Measurements from ENCODE around the gene OR10A4. TPM values are rescaled to one million over a fixed set of nuclear protein-coding genes. Genes with fewer than 3 reads are reported as not detected.

OR10A4 gene
- total and polyA plus RNA-seq, 10 of the 15 experiments (the other 5 are each of a cell fraction or from before 2014, with no cell fraction given) = not detected

GRCh38 chr11:6925007-6925577, 48.7 kb downstream of the OR10A4 start:
- H3K4me3 ChIP-seq = no peak overlapping the region
- FAIRE-seq = no peak

More at GRCh38 chr11:6925007-6925577, 48.7 kb downstream of the OR10A4 start:
- POLR2A ChIA-PET = no interaction called here
- Histone ChIP-seq H3K79me2 (ENCODE audit: control insufficient read depth, insufficient read depth, low read length) (no peaks in the 10 kb centered on the region), H3K9me3 (replicated peaks; ENCODE audit: control insufficient read depth, insufficient read depth, low read length) (no peaks in the 10 kb centered on the region), H3K4me1 (ENCODE audit: control insufficient read depth, insufficient read depth, low read length) (0 out of 2 replicates have a peak, but pooled peaks cover 6% of the 10 kb centered on the region), H2AFZ (ENCODE audit: control insufficient read depth, low read depth, low read length) (no peak overlapping the region), H3K9ac (ENCODE audit: control insufficient read depth, insufficient read depth, low read length) (no peak overlapping the region), H3K27ac (ENCODE audit: control insufficient read depth, insufficient read depth) (no peak overlapping the region), H3K36me3 (ENCODE audit: control insufficient read depth in 2 of 2, insufficient read depth in 2 of 2, low read length in 1 of 2) (no peaks in the 10 kb centered on the region), H3K4me2 (ENCODE audit: control insufficient read depth, insufficient read depth) (no peak overlapping the region), H4K20me1 (ENCODE audit: control insufficient read depth, insufficient read depth) (no peaks in the 10 kb centered on the region), H3K27me3 (replicated peaks in 1 of 2; ENCODE audit: control insufficient read depth in 2 of 2, insufficient read depth in 2 of 2, low read length in 1 of 2) (peaks cover 0 to 4% of the 10 kb centered on the region in 2 experiments; a peak in 2 of 4 replicates)
- in situ Hi-C loops (cut with MboI) (no loop called here), intact Hi-C loops (cut with micrococcal nuclease; ENCODE audit: unreplicated experiment) (no loop called here)
- BruUV-seq (replicated peaks) = no TSS peak
- SMC1A ChIA-PET (ENCODE audit: uncharacterized antibody, unreplicated experiment) = interaction anchor here (1.4 kb wide), 1 partner anchor 35 kb away, joined by 4 read pairs; no protein-coding TSS in a partner anchor
- no peak for ATAC-seq
- RAD21 ChIA-PET (ENCODE audit: unreplicated experiment) = no interaction called here
- no peak for DNase-seq (ENCODE audit: low read depth, low spot score)
- TF ChIP-seq HDAC2 (IDR thresholded peaks at IDR 0.05) (no peak), BHLHE40 (IDR thresholded peaks at IDR 0.05; ENCODE audit: borderline replicate concordance in 1 of 2, low read depth in 2 of 2, low read length in 1 of 2) (no peak), MXI1 (IDR thresholded peaks at IDR 0.05; ENCODE audit: low read depth, low read length) (no peak), POLR2AphosphoS5 (IDR thresholded peaks at IDR 0.05; ENCODE audit: low read length) (no peak), TCF12 (IDR thresholded peaks at IDR 0.05; ENCODE audit: low read depth, low read length) (no peak), CHD1 (IDR thresholded peaks at IDR 0.05; ENCODE audit: low read depth, low read length) (no peak), YBX1 (IDR thresholded peaks at IDR 0.05) (no peak), POLR2AphosphoS2 (IDR thresholded peaks at IDR 0.05; ENCODE audit: low read depth, low read length) (no peak), SMC3 (IDR thresholded peaks at IDR 0.05; ENCODE audit: borderline replicate concordance, low read length) (no peak), ETV6 (conservative IDR thresholded peaks at IDR 0.05 in 1 of 2, IDR thresholded peaks at IDR 0.05 in 1 of 2; ENCODE audit: borderline replicate concordance in 1 of 2, low read depth in 1 of 2) (no peak), ZNF384 (IDR thresholded peaks at IDR 0.05; ENCODE audit: borderline replicate concordance, low read depth, low read length) (no peak), ZNF24 (IDR thresholded peaks at IDR 0.05) (no peak), CHD4 (IDR thresholded peaks at IDR 0.05) (no peak), SMARCA5 (IDR thresholded peaks at IDR 0.05) (no peak), ATF3 (IDR thresholded peaks at IDR 0.05; ENCODE audit: borderline replicate concordance, extremely low read depth, low read depth, low read length) (no peak), GABPA (IDR thresholded peaks at IDR 0.05; ENCODE audit: low read depth) (no peak), KAT2A (conservative IDR thresholded peaks at IDR 0.05; ENCODE audit: control insufficient read depth, low read depth, low read length) (no peak), RELA (IDR thresholded peaks at IDR 0.05; ENCODE audit: borderline replicate concordance, partially characterized antibody) (no peak)
- TF ChIP-seq, protein P1, sequence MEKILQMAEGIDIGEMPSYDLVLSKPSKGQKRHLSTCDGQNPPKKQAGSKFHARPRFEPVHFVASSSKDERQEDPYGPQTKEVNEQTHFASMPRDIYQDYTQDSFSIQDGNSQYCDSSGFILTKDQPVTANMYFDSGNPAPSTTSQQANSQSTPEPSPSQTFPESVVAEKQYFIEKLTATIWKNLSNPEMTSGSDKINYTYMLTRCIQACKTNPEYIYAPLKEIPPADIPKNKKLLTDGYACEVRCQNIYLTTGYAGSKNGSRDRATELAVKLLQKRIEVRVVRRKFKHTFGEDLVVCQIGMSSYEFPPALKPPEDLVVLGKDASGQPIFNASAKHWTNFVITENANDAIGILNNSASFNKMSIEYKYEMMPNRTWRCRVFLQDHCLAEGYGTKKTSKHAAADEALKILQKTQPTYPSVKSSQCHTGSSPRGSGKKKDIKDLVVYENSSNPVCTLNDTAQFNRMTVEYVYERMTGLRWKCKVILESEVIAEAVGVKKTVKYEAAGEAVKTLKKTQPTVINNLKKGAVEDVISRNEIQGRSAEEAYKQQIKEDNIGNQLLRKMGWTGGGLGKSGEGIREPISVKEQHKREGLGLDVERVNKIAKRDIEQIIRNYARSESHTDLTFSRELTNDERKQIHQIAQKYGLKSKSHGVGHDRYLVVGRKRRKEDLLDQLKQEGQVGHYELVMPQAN (conservative IDR thresholded peaks at IDR 0.05) = no peak
- TF ChIP-seq, protein P2, sequence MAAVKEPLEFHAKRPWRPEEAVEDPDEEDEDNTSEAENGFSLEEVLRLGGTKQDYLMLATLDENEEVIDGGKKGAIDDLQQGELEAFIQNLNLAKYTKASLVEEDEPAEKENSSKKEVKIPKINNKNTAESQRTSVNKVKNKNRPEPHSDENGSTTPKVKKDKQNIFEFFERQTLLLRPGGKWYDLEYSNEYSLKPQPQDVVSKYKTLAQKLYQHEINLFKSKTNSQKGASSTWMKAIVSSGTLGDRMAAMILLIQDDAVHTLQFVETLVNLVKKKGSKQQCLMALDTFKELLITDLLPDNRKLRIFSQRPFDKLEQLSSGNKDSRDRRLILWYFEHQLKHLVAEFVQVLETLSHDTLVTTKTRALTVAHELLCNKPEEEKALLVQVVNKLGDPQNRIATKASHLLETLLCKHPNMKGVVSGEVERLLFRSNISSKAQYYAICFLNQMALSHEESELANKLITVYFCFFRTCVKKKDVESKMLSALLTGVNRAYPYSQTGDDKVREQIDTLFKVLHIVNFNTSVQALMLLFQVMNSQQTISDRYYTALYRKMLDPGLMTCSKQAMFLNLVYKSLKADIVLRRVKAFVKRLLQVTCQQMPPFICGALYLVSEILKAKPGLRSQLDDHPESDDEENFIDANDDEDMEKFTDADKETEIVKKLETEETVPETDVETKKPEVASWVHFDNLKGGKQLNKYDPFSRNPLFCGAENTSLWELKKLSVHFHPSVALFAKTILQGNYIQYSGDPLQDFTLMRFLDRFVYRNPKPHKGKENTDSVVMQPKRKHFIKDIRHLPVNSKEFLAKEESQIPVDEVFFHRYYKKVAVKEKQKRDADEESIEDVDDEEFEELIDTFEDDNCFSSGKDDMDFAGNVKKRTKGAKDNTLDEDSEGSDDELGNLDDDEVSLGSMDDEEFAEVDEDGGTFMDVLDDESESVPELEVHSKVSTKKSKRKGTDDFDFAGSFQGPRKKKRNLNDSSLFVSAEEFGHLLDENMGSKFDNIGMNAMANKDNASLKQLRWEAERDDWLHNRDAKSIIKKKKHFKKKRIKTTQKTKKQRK (IDR thresholded peaks at IDR 0.05; ENCODE audit: low read depth, low read length) = no peak
- CTCF ChIA-PET = no interaction called here
